SHP77 (cell line): ENCODE results near the gene FRMD6.

Experiments
- DNase-seq, 2 experiments: peaks; one replicate each; lab custom pipeline; 2025; lab: John Stamatoyannopoulos, UW

The FRMD6 gene

DNA sequence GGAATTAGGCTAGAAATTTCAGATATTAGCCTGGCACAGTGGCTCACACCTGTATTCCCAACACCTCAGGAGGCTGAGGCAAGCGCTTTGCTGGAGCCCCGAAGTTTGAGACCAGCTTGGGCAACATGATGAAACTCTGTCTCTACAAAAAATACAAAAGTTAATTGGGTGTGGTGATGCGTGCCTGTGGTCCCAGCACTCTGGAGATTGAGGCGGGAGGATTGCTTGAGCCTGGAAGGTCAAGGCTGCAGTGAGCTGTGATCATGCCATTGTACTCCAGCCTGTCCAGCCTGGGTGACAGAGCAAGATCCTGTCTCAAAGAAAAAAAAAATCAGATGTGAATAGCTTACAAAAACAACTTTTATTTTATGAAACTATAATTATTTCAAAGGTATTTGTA lies 15.1 kb downstream of the FRMD6 start:
- DNase-seq, result no peak

DNA sequence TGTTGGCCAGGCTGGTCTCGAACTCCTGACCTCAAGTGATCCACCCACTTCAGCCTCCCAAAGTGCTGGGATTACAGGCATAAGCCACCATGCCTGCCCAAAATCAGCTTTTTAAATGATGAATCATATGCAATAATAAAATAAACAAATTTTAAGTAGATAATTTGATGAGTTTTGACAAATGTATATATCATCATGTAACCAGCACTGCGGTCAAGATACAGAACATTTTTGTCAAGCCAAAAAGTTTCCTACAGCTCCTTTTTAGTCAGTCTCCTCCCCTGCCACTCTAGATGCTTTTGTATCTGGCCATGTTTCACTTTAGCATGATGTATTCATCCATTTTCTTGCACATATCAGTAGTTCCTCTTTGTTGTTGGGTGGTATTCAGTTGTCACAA lies 17.2 kb downstream of the FRMD6 start:
- DNase-seq, result no peak

GRCh38 chr14:51674294-51675002 lies 22.7 kb downstream of the FRMD6 start:
- DNase-seq, result no peak

DNA sequence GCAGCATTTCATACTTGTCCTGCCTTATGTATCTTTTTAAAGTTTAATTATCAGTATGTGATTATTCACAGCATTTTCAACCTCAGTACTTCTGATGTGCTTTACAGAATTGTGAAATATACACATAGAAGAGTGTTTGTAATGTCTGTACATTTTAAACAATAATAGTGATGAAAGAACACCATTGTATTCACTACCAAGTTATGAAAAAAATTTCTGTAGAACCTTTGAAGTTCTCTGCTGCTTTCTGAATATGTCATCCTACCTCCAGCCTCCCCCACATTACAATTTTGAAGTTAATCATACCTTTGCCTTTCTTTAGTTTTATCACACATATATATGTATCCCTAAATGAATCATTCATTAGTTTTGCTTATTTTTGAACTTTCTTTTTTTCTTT lies 24.8 kb downstream of the FRMD6 start:
- DNase-seq, result no peak

- DNase-seq, result no peak
These were observed 25.6 kb downstream of the FRMD6 start for GRCh38 chr14:51677266-51677665.

DNA sequence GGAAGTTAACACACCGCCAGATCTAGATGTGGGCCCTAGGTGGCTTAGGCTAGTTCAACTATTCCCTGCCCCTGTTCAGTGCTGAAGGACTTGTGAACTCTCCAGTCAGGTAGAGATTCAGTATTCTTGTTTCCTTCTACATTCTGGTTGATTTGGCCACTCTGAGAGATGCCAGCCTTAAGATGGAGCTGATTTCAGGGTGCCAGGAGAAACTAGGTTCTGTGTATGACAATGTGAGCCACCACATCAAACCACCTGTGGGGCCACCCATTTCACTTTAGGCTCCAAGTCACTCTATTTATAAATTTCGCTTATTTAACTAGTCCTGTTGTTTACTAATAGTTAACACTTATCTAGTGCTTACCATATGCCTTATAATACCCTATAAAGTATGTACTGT lies 26.0 kb downstream of the FRMD6 start:
- no peak for DNase-seq

DNA sequence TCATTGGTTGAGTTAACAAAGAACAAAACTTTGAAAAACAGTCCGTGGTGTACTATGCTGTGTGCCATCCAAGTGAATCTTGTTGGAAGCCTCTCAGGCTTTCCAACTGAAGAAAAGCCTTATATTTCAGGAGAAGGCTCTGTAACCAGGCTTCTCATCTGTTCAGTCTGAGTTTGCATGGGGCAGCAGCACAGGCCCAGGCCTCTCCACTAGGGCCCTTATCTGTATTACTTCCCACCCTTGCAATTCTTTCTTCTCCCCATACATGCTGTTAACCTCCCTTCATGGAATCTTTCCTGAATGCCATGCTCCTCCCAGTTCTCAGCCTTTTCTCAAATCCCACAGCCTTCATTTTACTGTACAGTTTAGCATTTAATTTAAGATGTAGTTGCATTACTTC lies 28.3 kb downstream of the FRMD6 start:
- no peak for DNase-seq

- DNase-seq, result no peak
These were observed 29.7 kb downstream of the FRMD6 start for GRCh38 chr14:51681411-51681810.

GRCh38 chr14:51682411-51682810 lies 30.7 kb downstream of the FRMD6 start:
- no peak for DNase-seq

DNA sequence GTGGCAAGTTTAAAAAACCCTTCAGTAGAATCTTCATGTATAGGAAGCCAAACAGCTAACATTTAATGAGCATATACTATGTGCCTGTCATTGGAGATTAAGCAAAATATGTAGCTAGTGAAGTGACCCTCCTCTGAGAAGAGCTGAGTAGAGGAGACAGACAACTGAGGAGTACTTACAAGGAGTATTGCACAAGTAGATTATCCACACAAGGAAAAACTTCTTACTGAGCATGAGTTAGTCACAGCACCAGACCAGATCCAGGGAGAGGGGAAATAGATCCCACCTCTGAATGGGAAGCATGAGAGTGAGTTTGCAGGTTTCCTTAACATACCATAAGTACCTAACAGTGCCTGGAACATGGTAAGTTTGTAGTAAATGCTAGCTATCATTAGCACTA lies 33.0 kb downstream of the FRMD6 start:
- no peak for DNase-seq

GRCh38 chr14:51691176-51691575 lies 39.5 kb downstream of the FRMD6 start:
- DNase-seq, result no peak

DNA sequence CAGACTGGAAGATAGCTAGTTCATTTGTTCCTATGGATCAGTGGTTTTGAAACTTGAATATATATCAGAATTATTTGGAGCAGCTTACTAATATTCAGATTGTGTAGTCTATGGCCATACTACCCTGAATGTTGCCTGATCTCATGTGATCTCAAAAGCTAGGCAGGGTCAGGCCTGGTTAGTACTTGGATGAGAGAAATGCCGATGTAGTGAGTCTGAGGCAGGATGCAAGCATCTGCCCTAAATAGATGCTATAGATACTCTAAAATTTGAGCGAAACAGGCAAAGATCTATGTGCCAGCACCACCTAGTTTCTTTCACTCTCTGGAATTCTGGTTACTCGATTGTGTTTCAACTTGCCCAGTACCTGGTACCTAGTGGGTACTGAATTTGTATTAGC lies 40.9 kb downstream of the FRMD6 start:
- no peak for DNase-seq

DNA sequence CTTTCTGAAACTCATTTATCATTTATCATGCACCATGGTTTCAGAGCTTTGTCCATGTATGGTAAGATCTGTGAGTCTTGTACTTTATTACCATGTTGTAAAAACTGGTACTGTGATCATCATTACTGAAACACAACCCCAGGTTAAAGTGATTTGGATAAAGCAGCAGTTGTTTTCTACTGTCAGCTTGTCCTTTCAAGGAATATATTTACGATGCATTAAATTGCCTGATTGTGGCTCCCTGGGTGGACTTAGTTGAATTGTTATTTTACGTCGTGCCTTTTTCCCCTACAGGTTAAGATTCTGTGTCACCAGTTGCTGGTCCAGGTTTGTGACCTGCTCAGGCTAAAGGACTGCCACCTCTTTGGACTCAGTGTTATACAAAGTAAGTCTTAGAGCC lies 46.1 kb downstream of the FRMD6 start:
- DNase-seq, result no peak

- DNase-seq, result no peak
These were observed 50.2 kb downstream of the FRMD6 start for GRCh38 chr14:51701951-51702350.

DNA sequence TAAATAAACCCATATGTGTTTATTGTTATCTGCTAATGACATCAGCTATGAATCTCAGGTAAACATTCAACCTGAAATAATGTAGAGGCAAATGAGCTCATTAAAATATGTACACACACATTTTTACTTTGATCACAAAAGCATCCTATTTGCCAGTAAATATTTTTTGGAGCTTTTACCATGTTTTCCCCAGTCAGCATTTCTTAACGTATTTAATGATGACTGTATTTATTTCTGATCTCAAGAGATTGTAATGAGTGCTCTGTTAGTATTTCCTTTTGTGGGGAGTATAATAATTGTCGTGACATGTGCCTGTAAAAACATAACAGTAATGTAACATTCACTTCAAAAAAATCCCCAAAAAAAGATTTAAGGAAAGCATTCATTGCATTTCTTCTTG lies 52.1 kb downstream of the FRMD6 start:
- DNase-seq, result no peak

DNA sequence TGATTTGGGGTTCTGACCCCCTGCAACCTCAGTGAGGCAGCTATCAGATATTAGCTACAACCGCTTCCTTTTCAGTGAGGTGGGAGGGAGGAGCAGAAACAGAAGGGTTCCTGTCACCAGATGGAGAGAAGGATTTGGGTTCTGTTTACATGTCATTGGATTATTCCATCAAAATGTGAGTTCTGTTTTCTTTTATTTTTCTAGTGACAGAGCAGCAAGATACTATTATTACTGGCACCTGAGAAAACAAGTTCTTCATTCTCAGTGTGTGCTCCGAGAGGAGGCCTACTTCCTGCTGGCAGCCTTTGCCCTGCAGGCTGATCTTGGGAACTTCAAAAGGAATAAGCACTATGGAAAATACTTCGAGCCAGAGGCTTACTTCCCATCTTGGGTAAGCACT lies 52.8 kb downstream of the FRMD6 start:
- no peak for DNase-seq

- no peak for DNase-seq
These were observed 55.6 kb downstream of the FRMD6 start for GRCh38 chr14:51707327-51707726.

GRCh38 chr14:51711505-51711904 lies 59.8 kb downstream of the FRMD6 start:
- no peak for DNase-seq

DNA sequence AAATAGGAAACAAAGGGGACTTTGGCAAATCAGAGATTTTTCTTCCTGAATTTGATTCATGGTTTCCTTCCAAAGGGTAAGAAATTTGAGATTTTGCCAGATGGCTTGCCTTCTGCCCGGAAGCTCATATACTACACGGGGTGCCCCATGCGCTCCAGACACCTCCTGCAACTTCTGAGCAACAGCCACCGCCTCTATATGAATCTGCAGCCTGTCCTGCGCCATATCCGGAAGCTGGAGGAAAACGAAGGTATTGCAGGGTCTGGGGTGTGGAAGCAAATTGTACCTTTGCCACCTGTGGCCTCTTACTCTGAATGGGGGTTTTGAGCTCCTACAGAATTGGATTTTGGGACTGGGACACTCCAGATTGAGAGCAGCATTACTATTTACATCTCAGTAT lies 63.5 kb downstream of the FRMD6 start:
- DNase-seq, result no peak

DNA sequence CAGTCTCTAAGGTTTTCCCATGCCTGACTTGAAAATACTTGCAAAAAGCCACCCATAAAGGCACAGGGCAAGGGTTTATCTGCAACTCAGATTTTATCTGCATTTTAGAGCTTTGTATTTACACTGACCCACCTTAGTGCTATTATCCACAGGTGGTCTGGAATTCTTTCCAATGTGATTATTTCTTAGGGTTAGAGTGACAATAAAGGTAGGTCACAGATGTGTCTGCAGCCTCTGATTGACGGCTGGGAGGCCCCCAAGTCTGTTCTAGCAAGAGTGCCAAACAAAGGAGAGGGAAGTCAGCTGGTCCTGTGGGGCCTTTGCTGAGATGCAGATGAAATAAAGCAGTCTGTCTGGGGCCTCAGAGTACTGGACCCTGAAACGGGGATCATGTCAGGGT lies 64.0 kb downstream of the FRMD6 start:
- no peak for DNase-seq

DNA sequence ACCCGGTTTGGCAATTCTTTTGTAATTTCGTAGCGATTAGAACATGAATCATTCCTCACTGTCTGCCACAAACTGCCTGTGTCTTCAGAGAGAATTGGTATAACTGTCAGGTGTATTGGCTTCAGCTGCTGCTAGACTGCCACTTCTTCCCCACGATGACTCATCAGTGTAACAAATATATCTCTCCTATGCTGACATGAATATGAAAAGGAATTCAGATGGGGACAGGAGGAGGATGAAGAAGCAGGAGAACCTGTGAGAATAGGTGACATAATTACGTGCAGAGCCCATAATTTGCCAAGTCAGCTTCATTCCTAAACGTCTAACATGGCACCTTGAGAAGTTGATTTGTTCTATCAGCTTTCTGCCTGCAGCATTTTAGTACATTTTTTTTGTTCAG lies 64.9 kb downstream of the FRMD6 start:
- DNase-seq, result peak; percentile 23 to 27

GRCh38 chr14:51717766-51718165 lies 66.1 kb downstream of the FRMD6 start:
- DNase-seq, result no peak

DNA sequence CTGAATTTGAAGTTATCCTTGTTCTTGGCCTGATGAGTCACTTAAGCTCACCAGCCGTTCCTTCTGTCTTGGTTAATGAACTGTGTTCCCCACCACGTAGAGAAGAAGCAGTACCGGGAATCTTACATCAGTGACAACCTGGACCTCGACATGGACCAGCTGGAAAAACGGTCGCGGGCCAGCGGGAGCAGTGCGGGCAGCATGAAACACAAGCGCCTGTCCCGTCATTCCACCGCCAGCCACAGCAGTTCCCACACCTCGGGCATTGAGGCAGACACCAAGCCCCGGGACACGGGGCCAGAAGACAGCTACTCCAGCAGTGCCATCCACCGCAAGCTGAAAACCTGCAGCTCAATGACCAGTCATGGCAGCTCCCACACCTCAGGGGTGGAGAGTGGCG lies 68.2 kb downstream of the FRMD6 start:
- no peak for DNase-seq

- no peak for DNase-seq
These were observed 72.3 kb downstream of the FRMD6 start for GRCh38 chr14:51723990-51724389.

DNA sequence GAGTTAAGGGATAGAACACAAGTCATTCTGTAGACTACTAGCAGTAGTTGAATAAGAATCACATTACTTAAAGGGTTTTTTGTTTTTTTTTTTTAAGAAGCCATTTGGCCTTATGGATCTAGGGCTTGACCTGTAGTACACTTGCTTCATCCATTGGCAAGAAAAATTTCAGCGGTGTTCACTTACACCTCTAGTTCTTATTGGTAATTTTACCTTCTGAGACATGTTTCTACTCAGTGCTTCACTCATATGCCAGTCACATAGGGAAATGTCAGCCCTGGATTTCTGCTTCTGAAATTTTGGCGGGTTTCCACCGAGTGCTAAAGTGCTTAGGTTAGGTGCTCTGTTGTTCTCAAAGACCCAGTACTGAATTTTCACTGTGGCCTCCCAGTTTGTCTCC lies 72.9 kb downstream of the FRMD6 start:
- no peak for DNase-seq
